Astrocyte of the hippocampus (primary cell): ENCODE measurements around the gene ARRDC1.

Source experiments
- DNase-seq: peaks from one replicate; pipeline ENCODE4 v3.0.0; 2011; ENCODE audit warnings: low read depth, low spot score

Gene ARRDC1

DNA sequence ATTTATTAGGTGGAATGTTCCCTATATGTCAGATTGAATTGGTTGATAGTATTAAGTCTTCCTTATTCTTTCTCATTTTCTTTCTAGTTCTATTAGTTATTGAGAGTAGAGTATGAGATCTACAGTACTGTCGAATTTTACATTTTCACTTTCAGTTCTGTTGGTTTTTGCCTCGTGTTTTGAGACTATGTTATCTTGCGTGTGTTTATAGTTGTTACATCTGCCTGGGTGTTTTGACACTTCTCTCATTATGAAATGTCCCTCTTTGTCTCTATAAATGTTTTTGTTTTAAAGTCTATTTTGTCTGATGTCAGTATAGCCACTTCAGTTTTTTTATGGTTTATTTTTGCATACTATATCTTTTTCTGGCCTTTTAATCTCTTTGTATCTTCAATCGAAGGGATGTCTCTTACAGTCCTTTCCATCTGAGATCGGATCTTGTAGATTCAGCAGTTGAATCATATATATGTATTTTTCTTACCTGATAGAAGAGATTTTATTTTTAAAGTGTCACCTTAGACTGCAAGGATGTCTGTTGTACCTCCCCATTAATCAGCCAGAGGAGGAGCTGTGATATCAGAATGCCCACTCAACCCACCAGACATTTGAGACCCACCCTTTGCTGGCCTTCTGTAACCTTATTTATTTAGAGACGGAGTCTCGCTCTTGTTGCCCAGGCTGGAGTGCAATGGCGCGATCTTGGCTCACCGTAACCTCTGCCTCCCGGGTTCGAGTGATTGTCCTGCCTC, 34.0 kb downstream of the ARRDC1 start:
- DNase-seq, result no peak

DNA sequence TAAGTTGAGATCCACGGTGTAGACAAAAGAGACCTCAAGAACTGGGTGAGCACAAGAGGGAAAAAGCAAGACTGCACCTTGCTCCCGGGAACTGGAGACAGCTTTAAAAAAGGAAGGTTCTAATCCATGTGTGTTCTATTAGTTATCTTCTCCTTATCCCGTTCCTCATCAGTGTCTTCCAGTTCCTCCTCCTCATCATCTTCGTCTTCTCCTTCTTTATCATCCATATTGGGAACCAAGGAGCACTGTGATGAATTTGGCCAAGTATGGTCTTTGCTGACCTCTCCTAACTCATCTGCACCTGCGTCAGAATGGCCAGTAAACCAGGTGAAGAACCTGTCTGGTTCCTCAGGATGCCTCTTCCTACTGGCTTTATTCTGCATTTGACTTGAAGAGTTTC, 35.4 kb downstream of the ARRDC1 start:
- no peak for DNase-seq

- DNase-seq, result no peak
Observed at GRCh38 chr9:137642118-137642601, 36.7 kb downstream of the ARRDC1 start.

- no peak for DNase-seq
Observed at GRCh38 chr9:137642892-137643291, 37.4 kb downstream of the ARRDC1 start.

GRCh38 chr9:137643921-137644320, 38.4 kb downstream of the ARRDC1 start:
- DNase-seq, result no peak

DNA sequence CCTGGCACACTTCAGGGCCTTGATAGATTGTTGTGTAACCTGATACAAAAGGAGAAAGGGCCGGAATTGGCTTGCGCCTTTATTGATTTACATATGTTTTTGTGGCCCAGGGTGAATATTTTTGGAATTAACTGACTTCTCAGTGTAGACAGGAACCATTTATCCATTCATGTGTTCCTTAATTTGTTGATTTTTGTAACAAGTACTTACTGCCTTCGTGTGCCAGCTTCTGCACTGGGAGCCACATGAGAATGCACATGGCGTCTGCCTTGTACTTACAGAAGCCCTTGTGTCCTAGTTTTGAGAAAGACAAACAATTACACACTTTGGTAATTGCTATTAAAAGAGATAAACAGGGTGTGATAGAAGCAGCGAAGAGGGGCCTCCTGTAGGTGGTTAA, 39.7 kb downstream of the ARRDC1 start:
- DNase-seq, result peak; percentile 16

- no peak for DNase-seq
Observed at GRCh38 chr9:137646341-137646740, 40.9 kb downstream of the ARRDC1 start.

- DNase-seq, result no peak
Observed at GRCh38 chr9:137647096-137647714, 41.7 kb downstream of the ARRDC1 start.

GRCh38 chr9:137648396-137648795, 42.9 kb downstream of the ARRDC1 start:
- peak; percentile 68 for DNase-seq

GRCh38 chr9:137649553-137649952, 44.1 kb downstream of the ARRDC1 start:
- no peak for DNase-seq

GRCh38 chr9:137650259-137650658, 44.8 kb downstream of the ARRDC1 start:
- no peak for DNase-seq

DNA sequence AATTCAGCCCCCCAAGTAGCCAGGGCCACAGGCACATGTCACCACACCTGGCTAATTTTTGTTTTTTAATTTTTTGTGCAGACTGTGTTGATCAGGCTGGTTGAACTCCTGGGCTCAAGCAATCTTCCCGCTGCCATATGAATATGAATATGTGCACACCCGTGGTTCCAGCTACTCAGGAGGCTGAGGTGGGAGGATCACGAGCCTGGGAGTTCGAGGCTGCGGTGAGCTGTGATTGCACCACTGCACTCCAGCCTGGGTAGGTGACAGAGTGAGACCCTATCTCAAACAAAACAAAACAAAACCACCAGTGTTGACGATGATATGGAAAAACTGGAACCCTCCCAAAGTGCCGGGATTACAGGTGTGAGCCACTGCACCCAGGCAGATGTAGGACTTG, 45.3 kb downstream of the ARRDC1 start:
- DNase-seq, result no peak

GRCh38 chr9:137656416-137656815, 50.9 kb downstream of the ARRDC1 start:
- DNase-seq, result no peak

DNA sequence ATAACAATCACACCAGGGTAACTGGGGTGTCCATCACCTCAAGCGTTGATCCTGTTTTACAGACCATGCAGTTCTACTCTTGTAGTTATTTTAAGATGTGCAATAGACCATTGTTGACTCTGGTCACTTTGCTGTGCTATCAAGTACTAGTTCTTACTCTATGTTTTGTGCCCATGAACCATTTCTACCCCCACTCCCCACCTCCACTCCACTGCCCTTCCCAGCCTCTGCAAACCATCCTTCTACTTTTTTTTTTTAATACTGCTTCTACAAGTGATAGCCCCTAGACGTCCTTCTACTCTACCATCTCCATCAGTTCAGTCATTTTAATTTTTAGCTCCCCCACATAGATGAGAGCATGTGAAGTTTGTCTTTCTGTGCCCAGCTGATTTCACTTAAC, 52.1 kb downstream of the ARRDC1 start:
- DNase-seq, result no peak

- no peak for DNase-seq
Observed at GRCh38 chr9:137658781-137659180, 53.3 kb downstream of the ARRDC1 start.

- no peak for DNase-seq
Observed at GRCh38 chr9:137660144-137660543, 54.7 kb downstream of the ARRDC1 start.

- no peak for DNase-seq
Observed at GRCh38 chr9:137663584-137663983, 58.1 kb downstream of the ARRDC1 start.

GRCh38 chr9:137664676-137665075, 59.2 kb downstream of the ARRDC1 start:
- DNase-seq, result no peak
